ENCODE measurements around the gene UBXN7. TPM values are rescaled to one million over a fixed set of nuclear protein-coding genes. Genes with fewer than 3 reads are reported as not detected.

UBXN7 gene
- total and polyA plus RNA-seq, 2 of the 8 experiments (the other 6 are each of a cell fraction or from before 2014, with no cell fraction given) = 18.5 to 109 TPM

GRCh38 chr3:196408565-196409300 is 23.5 kb downstream of the UBXN7 start:
- no peak overlapping the region for H3K14ac ChIP-seq (ENCODE audit: insufficient read length)
- no peak for DNase-seq (ENCODE audit: low read depth in 1 of 2, low spot score in 2 of 2)
- H2BK12ac ChIP-seq (ENCODE audit: low read depth, low read length) = no peak overlapping the region
- H3K56ac ChIP-seq (replicated peaks; ENCODE audit: insufficient read length, low read depth, low read length) = no peak overlapping the region
- H3K4ac ChIP-seq (replicated peaks; ENCODE audit: insufficient read length, low read depth, low read length) = no peak overlapping the region
- H3K4me1 ChIP-seq (replicated peaks in 1 of 4; ENCODE audit: control insufficient read depth in 3 of 4, insufficient read depth in 4 of 4, low read length in 3 of 4) = peaks cover 0 to 3% (median 0%) of the 10 kb centered on the region in 4 experiments; a peak in 1 of 7 replicates
- H3K36me3 ChIP-seq (ENCODE audit: control insufficient read depth in 2 of 4, insufficient read depth in 4 of 4, low read length in 3 of 4) = peaks cover 2 to 22% (median 3%) of the 10 kb centered on the region in 4 experiments; a peak in 4 of 8 replicates
- no peak overlapping the region for H2BK5ac ChIP-seq (ENCODE audit: low read depth, low read length)
- H3K4me2 ChIP-seq (ENCODE audit: insufficient read depth in 1 of 2, low read depth in 2 of 2, low read length in 2 of 2) = no peak overlapping the region
- no peak overlapping the region for H2AFZ ChIP-seq (ENCODE audit: low read length)
- no peak overlapping the region for H2BK120ac ChIP-seq (replicated peaks; ENCODE audit: low read depth, low read length)
- H4K5ac ChIP-seq (ENCODE audit: insufficient read length, low read depth, low read length) = no peak overlapping the region
- no peak overlapping the region for H2BK15ac ChIP-seq (ENCODE audit: low read length)
- no peak overlapping the region for H4K91ac ChIP-seq (replicated peaks; ENCODE audit: insufficient read length, low read length)
- no peaks in the 10 kb centered on the region for H3K23me2 ChIP-seq (ENCODE audit: low read depth, low read length)
- H4K20me1 ChIP-seq (replicated peaks in 1 of 2; ENCODE audit: control insufficient read depth in 1 of 2, insufficient read depth in 2 of 2, low read length in 2 of 2) = peaks cover 0 to 5% of the 10 kb centered on the region in 2 experiments
- no peak overlapping the region for H3K4me3 ChIP-seq (ENCODE audit: extremely low read depth in 1 of 4, insufficient read depth in 2 of 4, low read depth in 3 of 4, low read length in 4 of 4)
- peaks cover 7% of the 10 kb centered on the region in 2 experiments; a peak in 3 of 4 replicates for H3K9me3 ChIP-seq (ENCODE audit: insufficient read depth in 2 of 2, low read depth in 1 of 2, low read length in 1 of 2)
- H3K27ac ChIP-seq (ENCODE audit: low read depth, low read length) = no peak overlapping the region
- no peak overlapping the region for H2AK5ac ChIP-seq (ENCODE audit: low read depth, low read length)
- 0 out of 2 replicates have a peak, but pooled peaks have one; percentile 33 for TF ChIP-seq MAX (IDR thresholded peaks at IDR 0.05)
- TF ChIP-seq E2F6 (IDR thresholded peaks at IDR 0.05) = peak; percentile 66
- no peak for TF ChIP-seq SP1 (IDR thresholded peaks at IDR 0.05; ENCODE audit: low read depth, low read length)
- H3K18ac ChIP-seq (ENCODE audit: extremely low read depth, low read length) = no peak overlapping the region
- no peak overlapping the region for H2BK20ac ChIP-seq (ENCODE audit: low read length)
- H3K79me1 ChIP-seq (ENCODE audit: low read depth, low read length) = peaks cover 4% of the 10 kb centered on the region; the same call in 1 of the 2 replicates
- H3K79me2 ChIP-seq (ENCODE audit: control insufficient read depth in 1 of 2, insufficient read depth in 2 of 2, low read length in 2 of 2) = peaks cover 9 to 80% of the 10 kb centered on the region in 2 experiments
- POLR2A ChIA-PET (ENCODE audit: partially characterized antibody) = interaction anchor here (0.7 kb wide), 1 partner anchor 91 kb away, joined by 3 read pairs; the partner anchor contains the start of gene DYNLT2B
- no peak for FAIRE-seq
- 90% methylated on average over 4 of the region's 4 CpGs; no CpG with 5 or more reads in 1 of the 2 experiments for WGBS, 2 experiments (ENCODE audit: extremely low coverage in 1 of 2, insufficient coverage in 1 of 2, insufficient read length in 1 of 2, insufficient replicate concordance in 2 of 2, low coverage in 1 of 2, low lambda C conversion rate in 2 of 2, missing lambda C conversion rate in 1 of 2)
- H4K8ac ChIP-seq (ENCODE audit: extremely low read depth, insufficient read depth, low read length) = no peak overlapping the region
- H3K23ac ChIP-seq (ENCODE audit: insufficient read length) = no peak overlapping the region
- CTCF ChIA-PET (ENCODE audit: partially characterized antibody) = interaction anchor here (0.9 to 1.5 kb wide), 2 partner anchors 18 to 145 kb away, joined by 3 to 4 read pairs; no protein-coding TSS in a partner anchor
- no peak overlapping the region for H3K9ac ChIP-seq (replicated peaks in 1 of 4; ENCODE audit: extremely low read depth in 1 of 4, low read depth in 3 of 4, low read length in 3 of 4)
- no peaks in the 10 kb centered on the region for H3K27me3 ChIP-seq (replicated peaks in 1 of 4; ENCODE audit: control insufficient read depth in 3 of 4, extremely low read depth in 1 of 4, insufficient read depth in 3 of 4, low read length in 3 of 4)

All from H1 (cell line).